LNCAP (cell line): ENCODE data around the gene KIRREL2.

ENCODE experiments used
- CTCF ChIP-seq: fragments of 450-650 bp; IDR thresholded peaks from 2 replicates; pipeline ENCODE4 v1.5.1; 2017; ENCODE audit warnings: mild to moderate bottlenecking

Gene KIRREL2

GRCh38 chr19:35856546-35857149, at the start of gene KIRREL2:
Gene KIRREL2, plus strand, starts transcription at chr19:35856911. Its CDS starts 209 bp downstream, at chr19:35857120.
- no peak for TF ChIP-seq CTCF

- no peak for TF ChIP-seq CTCF
Observed at GRCh38 chr19:35807633-35808032, 49.1 kb upstream of the KIRREL2 start.

GRCh38 chr19:35811317-35812219, 45.1 kb upstream of the KIRREL2 start:
- no peak for TF ChIP-seq CTCF

- TF ChIP-seq CTCF, result no peak
Observed at GRCh38 chr19:35812220-35813042, 44.3 kb upstream of the KIRREL2 start, which contains the start of gene PRODH2. Gene PRODH2, minus strand, starts transcription at chr19:35812845. Its CDS starts 40 bp downstream, at chr19:35812805.

- TF ChIP-seq CTCF, result no peak
Observed at GRCh38 chr19:35813043-35813890, 43.4 kb upstream of the KIRREL2 start.

GRCh38 chr19:35816262-35816661, 40.4 kb upstream of the KIRREL2 start:
- no peak for TF ChIP-seq CTCF
